K562 (cell line): ENCODE data around the gene PHETA1. TPM values are rescaled to one million over a fixed set of nuclear protein-coding genes. Genes with fewer than 3 reads are reported as not detected.
A peak's percentile ranks its signal among the peaks of the same experiment; 100 is the strongest.

Source experiments
- CTBP1 ChIP-seq: fragments of 450-650 bp; IDR thresholded peaks from 2 replicates; pipeline ENCODE4 v1.6.1; 2016; ENCODE audit warnings: borderline replicate concordance
- EWSR1 ChIP-seq: fragments of 450-650 bp; IDR thresholded peaks from 2 replicates; pipeline ENCODE4 v1.6.1; 2018; ENCODE audit warnings: borderline replicate concordance, mild to moderate bottlenecking, low read depth, moderate library complexity; ENCODE audit not compliant: partially characterized antibody
- GTF2B ChIP-seq: IDR thresholded peaks from 2 replicates; pipeline ENCODE4 v1.6.1; 2011; ENCODE audit not compliant: insufficient read length; ENCODE audit errors: extremely low read depth
- HNRNPL ChIP-seq: fragments of 200-400 bp; formaldehyde crosslinking; IDR thresholded peaks from 2 replicates; pipeline ENCODE4 v1.6.1; 2017; ENCODE audit warnings: low read depth, mild to moderate bottlenecking, low read length
- NCOA4 ChIP-seq: fragments of 450-650 bp; IDR thresholded peaks from 2 replicates; pipeline ENCODE4 v1.6.1; 2018; ENCODE audit warnings: mild to moderate bottlenecking; ENCODE audit not compliant: partially characterized antibody
- PATZ1 ChIP-seq: fragments of 250-450 bp; sonication (Bioruptor Pico); IDR thresholded peaks from 2 replicates; pipeline ENCODE4 v1.5.0; 2020; ENCODE audit warnings: mild to moderate bottlenecking, borderline replicate concordance
- PRPF4 ChIP-seq: fragments of 200-400 bp; formaldehyde crosslinking; IDR thresholded peaks from one replicate; pipeline ENCODE4 v1.6.1; 2017; ENCODE audit warnings: low read length, low read depth, mild to moderate bottlenecking; ENCODE audit not compliant: insufficient read depth, poor library complexity, severe bottlenecking
- TBP ChIP-seq: optimal IDR thresholded peaks from 2 replicates; pipeline ENCODE3; 2011; ENCODE audit warnings: low read depth, low read length, improper control_type of control experiment
- XRCC4 ChIP-seq: IDR thresholded peaks from one replicate; pipeline ENCODE4 v1.6.1; 2011; ENCODE audit not compliant: insufficient read depth, insufficient read length; ENCODE audit errors: extremely low read depth
- ZMIZ1 ChIP-seq, 2 experiments: fragments of 150-350 bp in 1 of 2; IDR thresholded peaks; 2 replicates each; pipeline ENCODE4 v1.6.1; 2012 to 2016; ENCODE audit warnings: low read depth in 2 of 2, low read length in 2 of 2, mild to moderate bottlenecking in 1 of 2, moderate library complexity in 1 of 2
- ZNF280A ChIP-seq: fragments of 450-650 bp; IDR thresholded peaks from 2 replicates; pipeline ENCODE4 v1.6.1; 2018; ENCODE audit warnings: mild to moderate bottlenecking, low read depth; ENCODE audit not compliant: partially characterized antibody
- ZNF3 ChIP-seq: fragments of 250-450 bp; sonication (Bioruptor Pico); IDR thresholded peaks from 2 replicates; pipeline ENCODE4 v1.5.0; 2021; ENCODE audit warnings: mild to moderate bottlenecking, moderate library complexity
- ZNF518B ChIP-seq: fragments of 250-450 bp; sonication (Bioruptor Pico); IDR thresholded peaks from 2 replicates; pipeline ENCODE4 v1.5.0; 2021; ENCODE audit warnings: mild to moderate bottlenecking, moderate library complexity
- polyA plus RNA-seq, 8 experiments: library from polyadenylated mRNA; depleted of rRNA in 4 of 8; stranded (reverse) in 5 of 8; unstranded in 3 of 8; fragments of >200 nt; fragmentation: Nextera tagmentation in 2 of 8; fragmentation: Illumina TruSeq in 1 of 8; extraction: Ambion mirVana in 2 of 8; extraction: Trizol in 1 of 8; gene quantifications; 2 replicates each; pipeline versions ENCODE4 v1.2.1 to v1.2.3, GENCODE V29; 2011 to 2014; ENCODE audit warnings: inconsistent platforms in 1 of 8, missing spikeins in 1 of 8
- total RNA-seq, 7 experiments: library from RNA; depleted of rRNA in 6 of 7; stranded (reverse); fragments of >200 nt in 6 of 7; fragmentation: Illumina TruSeq in 2 of 7; extraction: Trizol in 2 of 7; gene quantifications; 2 replicates each; pipeline versions ENCODE4 v1.2.1 to v1.2.3, GENCODE V29; 2011 to 2021; ENCODE audit warnings: low replicate concordance in 1 of 7

Gene PHETA1
- total and polyA plus RNA-seq, 9 of the 15 experiments (the other 6 are each of a cell fraction or from before 2014, with no cell fraction given): 0.03 to 12.4 (median 3.0) TPM

- TF ChIP-seq PATZ1 (CRISPR knock-in tag): no peak; the same call in 1 of the 2 replicates
- TF ChIP-seq HNRNPL: peak; percentile 63; the same call in 1 of the 2 replicates
- peak; percentile 79 for TF ChIP-seq CTBP1
- peak; percentile 66 for TF ChIP-seq PRPF4
- no peak for TF ChIP-seq ZNF3 (CRISPR knock-in tag)
- no peak for TF ChIP-seq ZNF280A
- TF ChIP-seq EWSR1: no peak
- peak; percentile 84 for TF ChIP-seq TBP
- no peak for TF ChIP-seq ZNF518B
- no peak for TF ChIP-seq GTF2B
- no peak for TF ChIP-seq NCOA4
- TF ChIP-seq XRCC4: no peak
- peak in 1 of 2 experiments; percentile 84; a peak in 2 of 4 replicates for TF ChIP-seq ZMIZ1 (IDR thresholded peaks at IDR 0.05; ENCODE audit: low read depth in 2 of 2, low read length in 2 of 2)
Measured at GRCh38 chr12:111405149-111405858, 36.4 kb upstream of the PHETA1 start (continued).
